MM.1S (cell line): ENCODE data around the gene SULF2.

Experiments
- DNase-seq: peaks from one replicate; pipeline ENCODE4 v3.0.0-alpha.2; 2015
- H2AFZ ChIP-seq: fragments of 300-600 bp; sonication (generic); 2 replicates; pipeline ENCODE4 v1.6.0; 2016; ENCODE audit warnings: antibody characterized with exemption, low read length
- H3F3A ChIP-seq: fragments of 300-600 bp; sonication (generic); 2 replicates; pipeline ENCODE4 v1.6.1; 2016; ENCODE audit warnings: mild to moderate bottlenecking, antibody characterized with exemption, low read length, moderate library complexity, mixed read lengths; ENCODE audit not compliant: insufficient read depth
- H3K27ac ChIP-seq: fragments of 300-600 bp; sonication (generic); 2 replicates; pipeline ENCODE4 v1.5.1; 2016; ENCODE audit warnings: mild to moderate bottlenecking, low read length
- H3K27me3 ChIP-seq: fragments of 300-600 bp; sonication (generic); replicated peaks from 2 replicates; pipeline ENCODE4 v1.6.0; 2016; ENCODE audit warnings: low read length; ENCODE audit not compliant: insufficient read depth
- H3K36me3 ChIP-seq: fragments of 300-600 bp; sonication (generic); replicated peaks from 2 replicates; pipeline ENCODE4 v1.6.1; 2016; ENCODE audit warnings: mild to moderate bottlenecking, low read length, mixed read lengths; ENCODE audit not compliant: insufficient read depth
- H3K4me1 ChIP-seq: fragments of 300-600 bp; sonication (generic); 2 replicates; pipeline ENCODE4 v1.6.1; 2016; ENCODE audit warnings: low read length, mixed read lengths
- H3K4me2 ChIP-seq: fragments of 300-600 bp; sonication (generic); 2 replicates; pipeline ENCODE4 v1.6.0; 2016; ENCODE audit warnings: low read depth, low read length
- H3K4me3 ChIP-seq: fragments of 300-600 bp; sonication (generic); 2 replicates; pipeline ENCODE4 v1.5.1; 2016; ENCODE audit warnings: low read length, mixed read lengths
- H3K79me2 ChIP-seq: fragments of 300-600 bp; sonication (generic); 2 replicates; pipeline ENCODE4 v1.6.1; 2016; ENCODE audit warnings: mixed run types, low read length, mixed read lengths
- H3K9ac ChIP-seq: fragments of 300-600 bp; sonication (generic); 2 replicates; pipeline ENCODE4 v1.6.1; 2016; ENCODE audit warnings: low read length, mixed read lengths
- H3K9me2 ChIP-seq: fragments of 300-600 bp; sonication (generic); replicated peaks from 2 replicates; pipeline ENCODE4 v1.6.1; 2016; ENCODE audit warnings: mild to moderate bottlenecking, low read length, mixed read lengths; ENCODE audit not compliant: insufficient read depth
- H3K9me3 ChIP-seq: fragments of 300-600 bp; sonication (generic); replicated peaks from 2 replicates; pipeline ENCODE4 v1.6.1; 2016; ENCODE audit warnings: mild to moderate bottlenecking, low read length, mixed read lengths; ENCODE audit not compliant: insufficient read depth
- H4K20me1 ChIP-seq: fragments of 300-600 bp; sonication (generic); 2 replicates; pipeline ENCODE4 v1.6.1; 2016; ENCODE audit warnings: mild to moderate bottlenecking, low read length, moderate library complexity, mixed read lengths; ENCODE audit not compliant: insufficient read depth
- CTCF ChIP-seq: fragments of 300-600 bp; sonication (generic); IDR thresholded peaks from 2 replicates; pipeline ENCODE4 v1.5.1; 2016; ENCODE audit warnings: antibody characterized with exemption, low read length, mixed read lengths
- EZH2 ChIP-seq: fragments of 300-600 bp; sonication (generic); optimal IDR thresholded peaks from 2 replicates; pipeline ENCODE3; 2017; ENCODE audit warnings: low read depth, mild to moderate bottlenecking, antibody characterized with exemption, low read length, mixed read lengths
- EZH2phosphoT487 ChIP-seq: fragments of 300-600 bp; sonication (generic); IDR thresholded peaks from 2 replicates; pipeline ENCODE4 v1.6.1; 2018; ENCODE audit warnings: antibody characterized with exemption, low read length

SULF2 gene

GRCh38 chr20:47620808-47621805, 164.2 kb downstream of the SULF2 start:
- no peak overlapping the region for H2AFZ ChIP-seq
- no peaks in the 10 kb centered on the region for H3K9me2 ChIP-seq
- DNase-seq, result peak; percentile 63
- no peak overlapping the region for H3K27ac ChIP-seq
- H3K4me2 ChIP-seq, result no peak overlapping the region
- H3K36me3 ChIP-seq, result peaks cover 5% of the 10 kb centered on the region; the same call in 1 of the 2 replicates
- H3K9ac ChIP-seq, result no peak overlapping the region
- no peaks in the 10 kb centered on the region for H3K9me3 ChIP-seq
- no peaks in the 10 kb centered on the region for H3K27me3 ChIP-seq
- H3K79me2 ChIP-seq, result peaks cover 64% of the 10 kb centered on the region
- H4K20me1 ChIP-seq, result 0 out of 2 replicates have a peak, but pooled peaks cover 4% of the 10 kb centered on the region
- no peak for TF ChIP-seq EZH2
- peak; percentile 68 for TF ChIP-seq CTCF
- no peaks in the 10 kb centered on the region; the same call in 1 of the 2 replicates for H3F3A ChIP-seq
- H3K4me1 ChIP-seq, result no peaks in the 10 kb centered on the region
- H3K4me3 ChIP-seq, result no peak overlapping the region

GRCh38 chr20:47618479-47618878, 166.8 kb downstream of the SULF2 start:
- H3F3A ChIP-seq, result no peaks in the 10 kb centered on the region; the same call in 1 of the 2 replicates
- no peaks in the 10 kb centered on the region for H3K27me3 ChIP-seq
- H3K79me2 ChIP-seq, result peaks cover 71% of the 10 kb centered on the region
- no peak overlapping the region for H3K4me3 ChIP-seq
- no peaks in the 10 kb centered on the region for H3K4me1 ChIP-seq
- H3K9ac ChIP-seq, result no peak overlapping the region
- H3K9me3 ChIP-seq, result no peaks in the 10 kb centered on the region
- no peak overlapping the region for H3K27ac ChIP-seq
- H3K36me3 ChIP-seq, result 0 out of 2 replicates have a peak, but pooled peaks cover 5% of the 10 kb centered on the region
- 0 out of 2 replicates have a peak, but pooled peaks cover 4% of the 10 kb centered on the region for H4K20me1 ChIP-seq
- H3K9me2 ChIP-seq, result no peaks in the 10 kb centered on the region
- no peak for DNase-seq
- no peak for TF ChIP-seq EZH2
- no peak for TF ChIP-seq EZH2phosphoT487
- no peak for TF ChIP-seq CTCF
- no peak overlapping the region for H3K4me2 ChIP-seq
- no peak overlapping the region for H2AFZ ChIP-seq

GRCh38 chr20:47614703-47615309, 170.5 kb downstream of the SULF2 start:
- H3K36me3 ChIP-seq, result no peaks in the 10 kb centered on the region
- H3K27me3 ChIP-seq, result no peaks in the 10 kb centered on the region
- no peaks in the 10 kb centered on the region for H3K9me2 ChIP-seq
- no peaks in the 10 kb centered on the region for H3K9me3 ChIP-seq
- DNase-seq, result no peak
- peaks cover 75% of the 10 kb centered on the region for H3K79me2 ChIP-seq
- 0 out of 2 replicates have a peak, but pooled peaks cover 4% of the 10 kb centered on the region for H4K20me1 ChIP-seq
- no peak overlapping the region for H3K4me3 ChIP-seq
- no peak overlapping the region for H2AFZ ChIP-seq
- H3K27ac ChIP-seq, result no peak overlapping the region
- H3K9ac ChIP-seq, result no peak overlapping the region
- TF ChIP-seq EZH2 (no peak), CTCF (no peak), EZH2phosphoT487 (no peak)
- H3K4me2 ChIP-seq, result no peak overlapping the region
- H3K4me1 ChIP-seq, result peaks cover 9% of the 10 kb centered on the region; the same call in 1 of the 2 replicates
- H3F3A ChIP-seq, result no peaks in the 10 kb centered on the region; the same call in 1 of the 2 replicates
